ENCODE results near the gene PRKAR1A.

Gene PRKAR1A

GRCh38 chr17:68599552-68600066, 87.4 kb downstream of the PRKAR1A start:
- peak overlapping the region in 1 of 2 experiments; percentile 87 for H3K4me3 ChIP-seq (ENCODE audit: insufficient read depth in 1 of 2, low read depth in 1 of 2, low read length in 2 of 2)
- peak overlapping the region; percentile 67 for H2BK15ac ChIP-seq (ENCODE audit: low read depth, poor library complexity, severe bottlenecking)
- H2BK120ac ChIP-seq (ENCODE audit: low read depth, low read length), result peak overlapping the region; percentile 19
- H3K27ac ChIP-seq (ENCODE audit: low read length, poor library complexity, severe bottlenecking), result no peak overlapping the region
- H3K27me3 ChIP-seq (ENCODE audit: control insufficient read depth in 1 of 2, insufficient read depth in 1 of 2, low read length in 2 of 2), result peaks cover 0 to 82% of the 10 kb centered on the region in 2 experiments
- no peak overlapping the region for H2AK5ac ChIP-seq (ENCODE audit: low read length, severe bottlenecking)
- H3K23ac ChIP-seq (ENCODE audit: low read length in 2 of 2), result peak overlapping the region in 1 of 2 experiments; percentile 60
- H2BK12ac ChIP-seq (ENCODE audit: low read length in 2 of 2), result no peak overlapping the region
- H4K8ac ChIP-seq (ENCODE audit: low read length), result peak overlapping the region; percentile 54
- no peak overlapping the region for H2AFZ ChIP-seq (ENCODE audit: low read depth, low read length)
- H3K4me2 ChIP-seq (ENCODE audit: low read length, poor library complexity, severe bottlenecking), result peak overlapping the region; percentile 97
- H3K4me1 ChIP-seq (ENCODE audit: control insufficient read depth, insufficient read depth, low read depth, low read length), result peaks cover 17% of the 10 kb centered on the region
- no peak overlapping the region for H3K14ac ChIP-seq (ENCODE audit: low read length in 2 of 2)
- H3K9ac ChIP-seq (ENCODE audit: low read length), result peak overlapping the region; percentile 99
- no peak overlapping the region for H3K18ac ChIP-seq (ENCODE audit: low read depth in 1 of 2, low read length in 2 of 2)
- no peaks in the 10 kb centered on the region for H3K9me3 ChIP-seq (ENCODE audit: control insufficient read depth, low read length)
- H3K4ac ChIP-seq (ENCODE audit: low read depth in 1 of 2, low read length in 2 of 2), result no peak overlapping the region
- H2BK5ac ChIP-seq (ENCODE audit: low read depth, low read length, poor library complexity, severe bottlenecking), result no peak overlapping the region
- H4K91ac ChIP-seq (ENCODE audit: low read length), result no peak overlapping the region
- peak; percentile 6 for DNase-seq
- peaks cover 0 to 40% of the 10 kb centered on the region in 2 experiments for H3K36me3 ChIP-seq (ENCODE audit: control insufficient read depth in 1 of 2, insufficient read depth in 2 of 2, low read depth in 1 of 2, low read length in 2 of 2)
- no peaks in the 10 kb centered on the region for H3K79me1 ChIP-seq (replicated peaks; ENCODE audit: low read length, poor library complexity, severe bottlenecking)
- 16% methylated on average over 15 of the region's 18 CpGs for WGBS

GRCh38 chr17:68600067-68600930, 88.1 kb downstream of the PRKAR1A start:
- Histone ChIP-seq H3K27ac (ENCODE audit: low read length, poor library complexity, severe bottlenecking) (no peak overlapping the region), H3K27me3 (ENCODE audit: control insufficient read depth in 1 of 2, insufficient read depth in 1 of 2, low read length in 2 of 2) (peaks cover 0 to 80% of the 10 kb centered on the region in 2 experiments), H2AFZ (ENCODE audit: low read depth, low read length) (peak overlapping the region; percentile 70), H3K79me1 (replicated peaks; ENCODE audit: low read length, poor library complexity, severe bottlenecking) (no peaks in the 10 kb centered on the region), H3K9ac (ENCODE audit: low read length) (peak overlapping the region; percentile 99), H3K4me2 (ENCODE audit: low read length, poor library complexity, severe bottlenecking) (peak overlapping the region; percentile 97), H3K4ac (ENCODE audit: low read depth in 1 of 2, low read length in 2 of 2) (peak overlapping the region in 1 of 2 experiments; percentile 9), H3K23ac (ENCODE audit: low read length in 2 of 2) (peak overlapping the region; percentile 60 to 81), H2BK15ac (ENCODE audit: low read depth, poor library complexity, severe bottlenecking) (peak overlapping the region; percentile 7), H3K4me3 (ENCODE audit: insufficient read depth in 1 of 2, low read depth in 1 of 2, low read length in 2 of 2) (peak overlapping the region; percentile 44 to 87), H2BK5ac (ENCODE audit: low read depth, low read length, poor library complexity, severe bottlenecking) (no peak overlapping the region), H3K18ac (ENCODE audit: low read depth in 1 of 2, low read length in 2 of 2) (peak overlapping the region; percentile 54), H3K36me3 (ENCODE audit: control insufficient read depth in 1 of 2, insufficient read depth in 2 of 2, low read depth in 1 of 2, low read length in 2 of 2) (peaks cover 0 to 36% of the 10 kb centered on the region in 2 experiments), H3K4me1 (ENCODE audit: control insufficient read depth, insufficient read depth, low read depth, low read length) (peaks cover 17% of the 10 kb centered on the region), H2AK5ac (ENCODE audit: low read length, severe bottlenecking) (no peak overlapping the region), H4K91ac (ENCODE audit: low read length) (no peak overlapping the region), H4K8ac (ENCODE audit: low read length) (peak overlapping the region; percentile 54), H2BK120ac (ENCODE audit: low read depth, low read length) (peak overlapping the region; percentile 19), H3K9me3 (ENCODE audit: control insufficient read depth, low read length) (no peaks in the 10 kb centered on the region), H2BK12ac (ENCODE audit: low read length in 2 of 2) (peak overlapping the region in 1 of 2 experiments; percentile 52), H3K14ac (ENCODE audit: low read length in 2 of 2) (no peak overlapping the region)
- peak; percentile 14 for DNase-seq
- WGBS, result under 1% methylated on average over 71 of the region's 88 CpGs

All from mesenchymal stem cell (in vitro differentiated cells and primary cell).